H9 (cell line): ENCODE data around the gene TMEFF2. TPM values are rescaled to one million over a fixed set of nuclear protein-coding genes. Genes with fewer than 3 reads are reported as not detected.

Source experiments
- DNase-seq: peaks from one replicate; pipeline ENCODE4 v3.0.0-alpha.2; 2017
- H2AFZ ChIP-seq: one replicate; pipeline ENCODE4 v1.6.1; 2013; ENCODE audit warnings: mild to moderate bottlenecking, low read length, control low read depth, moderate library complexity
- H2AK5ac ChIP-seq: 2 replicates; pipeline ENCODE4 v1.6.1; 2013; ENCODE audit warnings: low read length, control low read depth, mixed read lengths; ENCODE audit not compliant: insufficient read length
- H2BK120ac ChIP-seq: one replicate; pipeline ENCODE4 v1.6.1; 2013; ENCODE audit warnings: low read depth, mild to moderate bottlenecking, low read length, control low read depth, inconsistent platforms; ENCODE audit not compliant: poor library complexity, severe bottlenecking
- H2BK12ac ChIP-seq: 2 replicates; pipeline ENCODE4 v1.6.1; 2013; ENCODE audit warnings: low read length, control low read depth, mixed read lengths, low read depth; ENCODE audit not compliant: insufficient read length
- H2BK15ac ChIP-seq: 2 replicates; pipeline ENCODE4 v1.6.1; 2013; ENCODE audit warnings: low read depth, low read length, control low read depth
- H2BK20ac ChIP-seq: one replicate; pipeline ENCODE4 v1.6.1; 2013; ENCODE audit warnings: low read depth, mild to moderate bottlenecking, low read length, control low read depth, inconsistent platforms; ENCODE audit not compliant: poor library complexity, severe bottlenecking
- H2BK5ac ChIP-seq: 2 replicates; pipeline ENCODE4 v1.6.1; 2013; ENCODE audit warnings: low read length, control low read depth, mixed read lengths; ENCODE audit not compliant: insufficient read length
- H3K14ac ChIP-seq: 2 replicates; pipeline ENCODE4 v1.6.1; 2013; ENCODE audit warnings: low read length, control low read depth; ENCODE audit not compliant: insufficient read depth
- H3K18ac ChIP-seq: 2 replicates; pipeline ENCODE4 v1.6.1; 2013; ENCODE audit warnings: low read depth, mild to moderate bottlenecking, mixed read lengths, low read length, control low read depth; ENCODE audit not compliant: insufficient read length
- H3K23ac ChIP-seq: 2 replicates; pipeline ENCODE4 v1.6.1; 2013; ENCODE audit warnings: low read length, control low read depth, mixed read lengths, low read depth; ENCODE audit not compliant: insufficient read length
- H3K23me2 ChIP-seq: 2 replicates; pipeline ENCODE4 v1.6.1; 2013; ENCODE audit warnings: low read depth, mild to moderate bottlenecking, mixed read lengths, low read length, control low read depth; ENCODE audit not compliant: insufficient read length, poor library complexity, severe bottlenecking
- H3K27ac ChIP-seq: 2 replicates; pipeline ENCODE4 v1.5.1; 2013; ENCODE audit warnings: low read length, control low read depth, mixed read lengths, low read depth; ENCODE audit not compliant: insufficient read length
- H3K27me3 ChIP-seq: 2 replicates; pipeline ENCODE4 v1.6.1; 2013; ENCODE audit warnings: low read length, control low read depth, inconsistent platforms; ENCODE audit not compliant: insufficient read depth
- H3K4ac ChIP-seq: 2 replicates; pipeline ENCODE4 v1.6.1; 2013; ENCODE audit warnings: low read depth, mild to moderate bottlenecking, control low read depth, inconsistent platforms, low read length, moderate library complexity
- H3K4me1 ChIP-seq: 2 replicates; pipeline ENCODE4 v1.6.1; 2013; ENCODE audit warnings: low read length, control low read depth, inconsistent platforms; ENCODE audit not compliant: insufficient read depth
- H3K4me2 ChIP-seq: 2 replicates; pipeline ENCODE4 v1.6.1; 2013; ENCODE audit warnings: low read length, control low read depth, mixed read lengths; ENCODE audit not compliant: insufficient read length, insufficient read depth
- H3K56ac ChIP-seq: 2 replicates; pipeline ENCODE4 v1.6.1; 2013; ENCODE audit warnings: low read depth, mild to moderate bottlenecking, mixed read lengths, low read length, control low read depth; ENCODE audit not compliant: insufficient read length
- H3K79me1 ChIP-seq: 2 replicates; pipeline ENCODE4 v1.6.1; 2013; ENCODE audit warnings: low read depth, mild to moderate bottlenecking, moderate library complexity, low read length, control low read depth, inconsistent platforms; ENCODE audit not compliant: insufficient read depth, poor library complexity, severe bottlenecking
- H3K79me2 ChIP-seq: 2 replicates; pipeline ENCODE4 v1.6.1; 2013; ENCODE audit warnings: low read length, control low read depth, inconsistent platforms; ENCODE audit not compliant: insufficient read depth
- H3K9ac ChIP-seq: 2 replicates; pipeline ENCODE4 v1.6.1; 2013; ENCODE audit warnings: low read length, control low read depth, mixed read lengths; ENCODE audit not compliant: insufficient read length; ENCODE audit errors: extremely low read depth
- H3K9me3 ChIP-seq: one replicate; pipeline ENCODE4 v1.6.1; 2013; ENCODE audit warnings: low read depth, low read length, inconsistent platforms; ENCODE audit not compliant: control insufficient read depth
- H3T11ph ChIP-seq: one replicate; pipeline ENCODE4 v1.6.1; 2013; ENCODE audit warnings: mild to moderate bottlenecking, low read length, control low read depth, inconsistent platforms
- H4K20me1 ChIP-seq: one replicate; pipeline ENCODE4 v1.6.1; 2013; ENCODE audit not compliant: control insufficient read depth, insufficient read length, insufficient read depth
- H4K5ac ChIP-seq: 2 replicates; pipeline ENCODE4 v1.6.1; 2013; ENCODE audit warnings: low read depth, mild to moderate bottlenecking, mixed read lengths, low read length, control low read depth; ENCODE audit not compliant: insufficient read length
- H4K8ac ChIP-seq: replicated peaks from 2 replicates; pipeline ENCODE4 v1.6.1; 2013; ENCODE audit warnings: low read length, control low read depth, mixed read lengths, low read depth; ENCODE audit not compliant: insufficient read length
- H4K91ac ChIP-seq: 2 replicates; pipeline ENCODE4 v1.6.1; 2013; ENCODE audit warnings: low read depth, mild to moderate bottlenecking, moderate library complexity, mixed read lengths, low read length, control low read depth; ENCODE audit not compliant: insufficient read length
- H3K27ac Mint-ChIP-seq, 3 experiments: 2 replicates in 2 of 3; 3 replicates in 1 of 3; pipeline ENCODE4 v1.8.0; 2020 to 2021; ENCODE audit warnings: mixed read lengths in 3 of 3, mild to moderate bottlenecking in 1 of 3, moderate library complexity in 1 of 3
- H3K27me3 Mint-ChIP-seq: 2 replicates; pipeline ENCODE4 v1.8.0; 2021; ENCODE audit warnings: low read depth, mild to moderate bottlenecking, moderate library complexity, mixed read lengths
- H3K36me3 Mint-ChIP-seq, 3 experiments: 2 replicates in 2 of 3; 3 replicates in 1 of 3; pipeline ENCODE4 v1.8.0; 2020 to 2021; ENCODE audit warnings: low read depth in 3 of 3, mixed read lengths in 3 of 3; ENCODE audit not compliant: insufficient read depth in 1 of 3
- H3K4me1 Mint-ChIP-seq, 2 experiments: 2 replicates each; pipeline ENCODE4 v1.8.0; 2020; ENCODE audit warnings: mixed read lengths in 2 of 2
- H3K4me3 Mint-ChIP-seq, 2 experiments: 2 replicates in 1 of 2; 3 replicates in 1 of 2; pipeline ENCODE4 v1.8.0; 2020 to 2021; ENCODE audit warnings: mild to moderate bottlenecking in 2 of 2, mixed read lengths in 2 of 2, moderate library complexity in 1 of 2
- H3K9me3 Mint-ChIP-seq, 2 experiments: 2 replicates in 1 of 2; 3 replicates in 1 of 2; pipeline ENCODE4 v1.8.0; 2020; ENCODE audit warnings: mild to moderate bottlenecking in 2 of 2, mixed read lengths in 2 of 2, moderate library complexity in 1 of 2
- WGBS: extraction: QIAGEN DNeasy Blood & Tissue Kit; methylation state at CpG from one replicate; pipeline ENCODE4 v1.1.7; 2013; ENCODE audit warnings: missing lambda C conversion rate, low lambda C conversion rate, mixed read lengths; ENCODE audit not compliant: insufficient read length; ENCODE audit errors: extremely low coverage; 5-methylcytosine and 5-hydroxymethylcytosine counted together
- total RNA-seq: library from RNA; stranded (reverse); gene quantifications from 2 replicates; pipeline ENCODE4 v1.2.1, GENCODE V29; 2021
- TF ChIP-seq, protein P1 (sequence below): fragments of 200-600 bp; sonication (generic); conservative IDR thresholded peaks from 3 replicates; pipeline ENCODE4 v1.8.0; 2021; ENCODE audit warnings: antibody characterized with exemption, mild to moderate bottlenecking

The TMEFF2 gene
- total RNA-seq, 1 experiment from 2014 or later: 0.39 TPM

DNA sequence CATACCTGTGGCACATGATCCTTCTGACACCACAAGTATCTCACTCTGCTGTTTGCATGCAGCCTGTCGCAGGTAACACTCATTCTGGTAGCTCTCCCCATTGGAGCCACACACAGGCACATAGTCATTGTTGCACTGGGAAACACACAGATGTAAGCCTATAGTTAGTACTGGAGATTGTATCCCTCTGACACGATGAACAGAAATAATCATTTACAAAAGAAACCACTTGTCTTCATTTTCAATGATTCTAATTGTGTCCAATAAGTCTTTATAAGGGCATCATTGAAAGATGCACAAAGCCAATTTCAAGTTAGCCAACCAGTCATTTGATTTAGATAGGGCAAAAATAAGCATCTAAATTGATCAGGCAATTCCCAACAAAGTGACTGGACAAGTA, 10.4 kb downstream of the TMEFF2 start:
- H3K27ac Mint-ChIP-seq: peak overlapping the region in 1 of 3 experiments; percentile 74; a peak in 1 of 7 replicates
- no peaks in the 10 kb centered on the region for H3K36me3 Mint-ChIP-seq
- Histone ChIP-seq H3K14ac (no peak overlapping the region), H3K4ac (no peak overlapping the region), H3K18ac (no peak overlapping the region), H3K79me1 (no peaks in the 10 kb centered on the region), H2AK5ac (no peak overlapping the region), H4K91ac (no peak overlapping the region), H2BK5ac (no peak overlapping the region), H2BK120ac (no peak overlapping the region), H3K27me3 (no peaks in the 10 kb centered on the region), H4K8ac (no peak overlapping the region), H2BK15ac (no peak overlapping the region), H3K23ac (no peak overlapping the region), H3K4me2 (no peak overlapping the region), H3K9ac (no peak overlapping the region), H3T11ph (no peak overlapping the region), H2BK12ac (no peak overlapping the region), H3K56ac (no peak overlapping the region), H2BK20ac (no peak overlapping the region), H3K9me3 (no peaks in the 10 kb centered on the region), H4K5ac (no peak overlapping the region), H3K79me2 (no peaks in the 10 kb centered on the region), H3K23me2 (no peaks in the 10 kb centered on the region), H4K20me1 (no peaks in the 10 kb centered on the region), H2AFZ (no peak overlapping the region), H3K27ac (no peak overlapping the region), H3K4me1 (no peaks in the 10 kb centered on the region; the same call in 1 of the 2 replicates)
- DNase-seq: no peak
- TF ChIP-seq, protein P1, sequence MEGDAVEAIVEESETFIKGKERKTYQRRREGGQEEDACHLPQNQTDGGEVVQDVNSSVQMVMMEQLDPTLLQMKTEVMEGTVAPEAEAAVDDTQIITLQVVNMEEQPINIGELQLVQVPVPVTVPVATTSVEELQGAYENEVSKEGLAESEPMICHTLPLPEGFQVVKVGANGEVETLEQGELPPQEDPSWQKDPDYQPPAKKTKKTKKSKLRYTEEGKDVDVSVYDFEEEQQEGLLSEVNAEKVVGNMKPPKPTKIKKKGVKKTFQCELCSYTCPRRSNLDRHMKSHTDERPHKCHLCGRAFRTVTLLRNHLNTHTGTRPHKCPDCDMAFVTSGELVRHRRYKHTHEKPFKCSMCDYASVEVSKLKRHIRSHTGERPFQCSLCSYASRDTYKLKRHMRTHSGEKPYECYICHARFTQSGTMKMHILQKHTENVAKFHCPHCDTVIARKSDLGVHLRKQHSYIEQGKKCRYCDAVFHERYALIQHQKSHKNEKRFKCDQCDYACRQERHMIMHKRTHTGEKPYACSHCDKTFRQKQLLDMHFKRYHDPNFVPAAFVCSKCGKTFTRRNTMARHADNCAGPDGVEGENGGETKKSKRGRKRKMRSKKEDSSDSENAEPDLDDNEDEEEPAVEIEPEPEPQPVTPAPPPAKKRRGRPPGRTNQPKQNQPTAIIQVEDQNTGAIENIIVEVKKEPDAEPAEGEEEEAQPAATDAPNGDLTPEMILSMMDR: no peak
- H3K27me3 Mint-ChIP-seq: no peaks in the 10 kb centered on the region
- H3K4me3 Mint-ChIP-seq: no peak overlapping the region
- H3K9me3 Mint-ChIP-seq: no peaks in the 10 kb centered on the region
- no CpG with 5 or more reads among the region's 2 CpGs for WGBS
- H3K4me1 Mint-ChIP-seq: peaks cover 0 to 2% of the 10 kb centered on the region in 2 experiments; a peak in 1 of 4 replicates
